ENCODE results near the gene LPCAT3.

Gene LPCAT3

DNA sequence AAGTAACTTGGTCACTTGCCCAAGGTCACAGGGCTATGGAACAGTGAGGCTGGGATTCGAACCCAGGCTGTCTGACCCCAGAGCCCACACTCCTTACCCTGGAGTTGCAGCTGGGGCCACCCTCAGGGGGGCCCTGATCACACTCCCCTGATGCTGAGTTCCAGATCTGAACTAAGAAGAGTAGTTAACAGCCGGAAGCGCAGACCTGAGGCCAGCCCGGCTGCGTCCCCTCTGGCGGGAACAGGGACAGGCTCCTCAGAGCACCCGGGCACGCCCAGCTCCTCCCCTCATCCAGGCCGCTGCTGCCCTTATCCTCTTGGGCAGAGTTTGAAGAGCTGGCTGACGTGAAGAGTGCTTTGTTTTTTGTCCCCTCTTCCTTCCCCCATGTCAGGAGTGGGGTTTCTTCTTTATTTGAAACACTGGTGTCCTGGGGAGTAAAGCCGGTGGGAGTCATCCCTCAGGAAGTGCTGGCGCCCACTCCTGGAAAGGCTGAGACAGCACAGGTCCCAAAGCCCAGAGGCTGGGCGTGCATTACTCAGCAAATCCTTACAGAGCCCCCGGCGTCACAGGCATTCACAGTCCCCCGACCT is 56.5 kb downstream of the LPCAT3 start:
- CTCF ChIA-PET, result interaction anchor here (1.0 to 13.5 kb wide), 10 partner anchors 8 to 146 kb away, joined by 3 to 530 read pairs (median 6); partner anchors contain the start of genes C12orf57, EMG1, LRRC23 and PHB2
- POLR2A ChIA-PET, result interaction anchor here (1.1 to 11.3 kb wide), 4 partner anchors 11 to 89 kb away, joined by 3 to 147 read pairs (median 7); partner anchors contain the start of genes C12orf57, PTPN6, RNU7-1 and SPSB2
- DNase-seq (ENCODE audit: extremely low spot score), result peak; percentile 62
- peak; percentile 47 for TF ChIP-seq CTCF (IDR thresholded peaks at IDR 0.05; ENCODE audit: control extremely low read depth, extremely low read depth, low read depth, missing control alignments)

DNA sequence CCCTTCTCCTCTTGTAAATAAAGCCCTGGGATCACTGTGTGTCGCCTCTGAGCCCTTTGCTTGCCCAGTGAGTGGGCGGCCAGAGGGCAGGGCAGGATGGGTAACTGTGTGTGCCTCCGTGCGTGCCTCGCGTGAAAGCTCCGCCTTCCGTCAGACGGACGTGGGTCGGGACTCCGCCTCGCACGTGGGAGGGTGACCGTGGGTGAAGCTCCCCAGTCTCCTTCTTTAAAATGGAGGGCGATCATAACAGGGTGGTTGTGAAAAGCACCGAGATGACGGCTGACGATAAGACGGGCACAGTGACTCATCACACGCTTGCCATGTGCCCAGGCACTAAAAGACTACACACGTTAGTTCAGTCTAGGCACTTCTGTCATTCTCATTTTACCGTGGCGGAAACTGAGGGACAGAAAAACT is 57.0 kb downstream of the LPCAT3 start:
- POLR2A ChIA-PET, result interaction anchor here (0.6 to 11.3 kb wide), 5 partner anchors 10 to 88 kb away, joined by 3 to 147 read pairs (median 6); partner anchors contain the start of genes C12orf57, PTPN6 and RNU7-1
- CTCF ChIA-PET, result interaction anchor here (1.0 to 13.5 kb wide), 11 partner anchors 8 to 147 kb away, joined by 3 to 530 read pairs (median 5); partner anchors contain the start of genes C12orf57, EMG1, LRRC23 and PHB2
- DNase-seq (ENCODE audit: extremely low spot score), result peak; percentile 57
- TF ChIP-seq CTCF (IDR thresholded peaks at IDR 0.05; ENCODE audit: control extremely low read depth, extremely low read depth, low read depth, missing control alignments), result no peak

GRCh38 chr12:6960593-6961277 is 57.5 kb downstream of the LPCAT3 start:
- ChIA-PET POLR2A (interaction anchor here (0.6 to 11.3 kb wide), 6 partner anchors 9 to 967 kb away, joined by 3 to 147 read pairs (median 4); partner anchors contain the start of genes C12orf57, PTPN6 and RNU7-1), CTCF (interaction anchor here (1.0 to 13.5 kb wide), 10 partner anchors 9 to 147 kb away, joined by 3 to 530 read pairs (median 4); partner anchors contain the start of genes C12orf57, EMG1, LRRC23 and PHB2)
- TF ChIP-seq CTCF (IDR thresholded peaks at IDR 0.05; ENCODE audit: control extremely low read depth, extremely low read depth, low read depth, missing control alignments), result peak; percentile 59
- DNase-seq (ENCODE audit: extremely low spot score), result peak; percentile 57

GRCh38 chr12:6959805-6960592 is 58.3 kb downstream of the LPCAT3 start:
- TF ChIP-seq CTCF (IDR thresholded peaks at IDR 0.05; ENCODE audit: control extremely low read depth, extremely low read depth, low read depth, missing control alignments), result no peak
- no peak for DNase-seq (ENCODE audit: extremely low spot score)
- ChIA-PET POLR2A (interaction anchor here (0.6 to 11.3 kb wide), 6 partner anchors 9 to 968 kb away, joined by 3 to 147 read pairs (median 6); partner anchors contain the start of genes C12orf57, PTPN6 and RNU7-1), CTCF (interaction anchor here (1.0 to 13.5 kb wide), 9 partner anchors 10 to 153 kb away, joined by 3 to 530 read pairs (median 5); partner anchors contain the start of genes C12orf57, EMG1, PHB2 and PTPN6)

DNA sequence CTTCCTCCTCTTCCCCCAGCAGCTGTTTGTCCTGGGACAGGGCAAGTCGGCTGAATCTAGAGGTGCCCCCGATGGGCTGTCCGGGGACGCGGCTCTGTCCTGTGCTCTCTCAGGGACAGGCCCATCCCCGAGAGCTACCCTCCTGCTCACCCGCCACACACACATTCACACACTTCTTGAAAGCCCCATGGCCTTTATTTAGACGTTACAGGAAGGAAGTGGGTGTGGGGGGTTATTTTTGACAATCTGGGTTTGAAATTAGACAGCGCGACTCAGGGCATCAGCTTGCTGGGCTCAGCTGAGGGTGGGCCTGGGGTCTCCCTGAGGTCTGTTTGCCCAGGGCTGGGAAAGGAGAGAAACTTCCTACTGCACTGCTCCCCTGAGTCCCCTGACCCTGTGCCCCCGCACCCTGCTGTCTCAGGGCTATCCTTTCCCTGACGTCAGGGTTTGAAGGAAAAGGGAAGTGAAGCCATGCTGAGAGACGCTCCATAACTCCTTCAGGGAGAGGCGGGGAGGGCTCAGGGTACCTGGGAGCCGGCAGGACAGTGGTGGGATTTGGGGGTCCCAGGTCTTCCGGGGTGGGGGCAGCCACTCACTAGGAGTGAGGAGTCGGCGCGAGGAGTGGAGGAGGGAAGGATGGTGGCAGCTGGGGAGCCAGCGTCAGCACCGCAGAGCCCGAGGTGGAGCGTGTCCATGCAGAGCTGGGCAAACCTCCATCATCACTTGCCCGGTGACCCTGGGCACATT is 59.0 kb downstream of the LPCAT3 start:
- CTCF ChIA-PET, result interaction anchor here (0.9 to 13.5 kb wide), 11 partner anchors 9 to 193 kb away, joined by 3 to 530 read pairs (median 4); partner anchors contain the start of genes C12orf57, PTPN6 and RNU7-1
- no peak for TF ChIP-seq CTCF (IDR thresholded peaks at IDR 0.05; ENCODE audit: control extremely low read depth, extremely low read depth, low read depth, missing control alignments)
- POLR2A ChIA-PET, result interaction anchor here (0.8 to 11.3 kb wide), 4 partner anchors 8 to 86 kb away, joined by 3 to 147 read pairs (median 4); partner anchors contain the start of genes C12orf57, PTPN6, RNU7-1 and SPSB2
- peak; percentile 78 for DNase-seq (ENCODE audit: extremely low spot score)

Data from GM10248 (cell line).